Neural cell (in vitro differentiated cells): ENCODE results near the gene TNFAIP8L3. TPM values are rescaled to one million over a fixed set of nuclear protein-coding genes. Genes with fewer than 3 reads are reported as not detected.
A peak's percentile ranks its signal among the peaks of the same experiment; 100 is the strongest.

Experiments used
- H2AFZ ChIP-seq: fragments of 200-600, 300-800 bp; sonication (generic), shearing (Covaris generic); 2 replicates; pipeline ENCODE4 v1.6.0; 2014; ENCODE audit warnings: low read depth, mild to moderate bottlenecking, antibody characterized with exemption, low read length, moderate library complexity
- H3F3A ChIP-seq: fragments of 200-600 bp; shearing (Covaris generic); 2 replicates; pipeline ENCODE4 v1.6.1; 2016; ENCODE audit warnings: mild to moderate bottlenecking, moderate library complexity, mixed read lengths, antibody characterized with exemption, low read length; ENCODE audit not compliant: insufficient read depth, poor library complexity, severe bottlenecking
- H3K27ac ChIP-seq: fragments of 200-600, 300-800 bp; sonication (generic), shearing (Covaris generic); 2 replicates; pipeline ENCODE4 v1.5.1; 2014; ENCODE audit warnings: mild to moderate bottlenecking, low read length, moderate library complexity
- H3K27me3 ChIP-seq: fragments of 300-800, 200-600 bp; sonication (generic), shearing (Covaris generic); 2 replicates; pipeline ENCODE4 v1.6.0; 2014; ENCODE audit warnings: mild to moderate bottlenecking, low read depth, low read length, moderate library complexity; ENCODE audit not compliant: insufficient read depth
- H3K36me3 ChIP-seq: fragments of 300-800, 200-600 bp; sonication (generic), shearing (Covaris generic); 2 replicates; pipeline ENCODE4 v1.5.1; 2014; ENCODE audit warnings: mild to moderate bottlenecking, antibody characterized with exemption, low read length, moderate library complexity; ENCODE audit not compliant: insufficient read depth
- H3K4me2 ChIP-seq: fragments of 300-800, 200-600 bp; sonication (generic), shearing (Covaris generic); 2 replicates; pipeline ENCODE4 v1.6.0; 2014; ENCODE audit warnings: mild to moderate bottlenecking, low read length
- H3K4me3 ChIP-seq: fragments of 300-800, 200-600 bp; sonication (generic), shearing (Covaris generic); 2 replicates; pipeline ENCODE4 v1.5.1; 2014; ENCODE audit warnings: mild to moderate bottlenecking, low read length, moderate library complexity
- H3K79me2 ChIP-seq: fragments of 200-600 bp; shearing (Covaris generic); replicated peaks from 2 replicates; pipeline ENCODE4 v1.6.0; 2014; ENCODE audit warnings: mild to moderate bottlenecking, low read length, moderate library complexity; ENCODE audit not compliant: insufficient read depth
- H3K9ac ChIP-seq: fragments of 300-800, 200-600 bp; sonication (generic), shearing (Covaris generic); 2 replicates; pipeline ENCODE4 v1.6.1; 2016; ENCODE audit warnings: mild to moderate bottlenecking, low read length, mixed read lengths
- H3K9me2 ChIP-seq: fragments of 200-600 bp; shearing (Covaris generic); 2 replicates; pipeline ENCODE4 v1.6.1; 2016; ENCODE audit warnings: mild to moderate bottlenecking, low read length, mixed read lengths; ENCODE audit not compliant: insufficient read depth
- H3K9me3 ChIP-seq: fragments of 200-600, 300-800 bp; sonication (generic), shearing (Covaris generic); 2 replicates; pipeline ENCODE4 v1.6.1; 2016; ENCODE audit warnings: mild to moderate bottlenecking, mixed run types, low read length, moderate library complexity, mixed read lengths
- H4K20me1 ChIP-seq: fragments of 200-600 bp; shearing (Covaris generic); 2 replicates; pipeline ENCODE4 v1.6.1; 2016; ENCODE audit warnings: mild to moderate bottlenecking, mixed run types; ENCODE audit not compliant: insufficient read depth
- CTCF ChIP-seq: fragments of 450-650 bp; IDR thresholded peaks from 2 replicates; pipeline ENCODE4 v1.5.1; 2014; ENCODE audit warnings: antibody characterized with exemption, mild to moderate bottlenecking, moderate library complexity; ENCODE audit not compliant: poor library complexity, severe bottlenecking
- EP300 ChIP-seq: fragments of 450-650 bp; conservative IDR thresholded peaks from 2 replicates; pipeline ENCODE4 v1.6.1; 2014; ENCODE audit warnings: antibody characterized with exemption, mild to moderate bottlenecking, moderate library complexity; ENCODE audit not compliant: poor library complexity, severe bottlenecking
- EZH2 ChIP-seq: fragments of 200-600, 300-800 bp; shearing (Covaris generic), sonication (generic); IDR thresholded peaks from 2 replicates; pipeline ENCODE4 v1.6.1; 2014; ENCODE audit warnings: antibody characterized with exemption, low read length, borderline replicate concordance, mild to moderate bottlenecking; ENCODE audit not compliant: insufficient read depth, poor library complexity, severe bottlenecking
- MXI1 ChIP-seq: fragments of 450-650 bp; conservative IDR thresholded peaks from 2 replicates; pipeline ENCODE4 v1.6.1; 2014; ENCODE audit warnings: antibody characterized with exemption, mild to moderate bottlenecking; ENCODE audit not compliant: poor library complexity, severe bottlenecking
- POLR2AphosphoS5 ChIP-seq: IDR thresholded peaks from 2 replicates; pipeline ENCODE4 v1.6.1; 2012
- RAD21 ChIP-seq: fragments of 450-650 bp; conservative IDR thresholded peaks from 2 replicates; pipeline ENCODE4 v1.6.1; 2014; ENCODE audit warnings: antibody characterized with exemption, mild to moderate bottlenecking, moderate library complexity
- REST ChIP-seq: IDR thresholded peaks from 2 replicates; pipeline ENCODE4 v1.6.1; 2012; ENCODE audit warnings: borderline replicate concordance
- SMC3 ChIP-seq: fragments of 450-650 bp; conservative IDR thresholded peaks from 2 replicates; pipeline ENCODE4 v1.6.1; 2014; ENCODE audit warnings: antibody characterized with exemption, mild to moderate bottlenecking, moderate library complexity; ENCODE audit not compliant: poor library complexity
- TAF1 ChIP-seq: IDR thresholded peaks from 2 replicates; pipeline ENCODE4 v1.6.1; 2012; ENCODE audit warnings: low read depth
- polyA plus RNA-seq: library from polyadenylated mRNA; depleted of rRNA; stranded (reverse); fragments of >200 nt; gene quantifications from 2 replicates; pipeline ENCODE4 v1.2.3, GENCODE V29; 2014

TNFAIP8L3 gene
- polyA plus RNA-seq, 1 donor from 2014 or later = 0.16 TPM

GRCh38 chr15:51093839-51094605 is 684 bp downstream of the TNFAIP8L3 start:
- Histone ChIP-seq H3F3A (no peaks in the 10 kb centered on the region), H3K36me3 (no peaks in the 10 kb centered on the region), H3K27ac (no peak overlapping the region), H4K20me1 (no peaks in the 10 kb centered on the region), H3K27me3 (peaks cover 59% of the 10 kb centered on the region), H3K4me2 (no peak overlapping the region), H2AFZ (no peak overlapping the region), H3K9me2 (no peaks in the 10 kb centered on the region), H3K79me2 (no peaks in the 10 kb centered on the region), H3K4me3 (peak overlapping the region; percentile 61), H3K9me3 (no peaks in the 10 kb centered on the region), H3K9ac (no peak overlapping the region)
- TF ChIP-seq SMC3 (no peak), REST (no peak), RAD21 (no peak), MXI1 (no peak), EZH2 (peak; percentile 90), POLR2AphosphoS5 (no peak), TAF1 (no peak), CTCF (no peak)

- Histone ChIP-seq H4K20me1 (no peaks in the 10 kb centered on the region), H3K79me2 (no peaks in the 10 kb centered on the region), H3K9ac (no peak overlapping the region), H3K4me3 (peak overlapping the region; percentile 61), H3F3A (no peaks in the 10 kb centered on the region), H3K9me2 (no peaks in the 10 kb centered on the region), H3K4me2 (no peak overlapping the region), H3K27me3 (peaks cover 59% of the 10 kb centered on the region), H3K9me3 (no peaks in the 10 kb centered on the region), H3K36me3 (no peaks in the 10 kb centered on the region), H3K27ac (no peak overlapping the region), H2AFZ (no peak overlapping the region)
- TF ChIP-seq EP300 (no peak), POLR2AphosphoS5 (no peak), RAD21 (no peak), TAF1 (no peak), CTCF (no peak), SMC3 (no peak), REST (no peak), MXI1 (no peak), EZH2 (no peak)
Observed at GRCh38 chr15:51093488-51093838, 1.2 kb downstream of the TNFAIP8L3 start.
